Loucy (cell line): Measurements from ENCODE around the gene TTC12.

Experiments
- H2AFZ ChIP-seq: fragments of 200-600 bp; sonication (generic); 2 replicates; pipeline ENCODE4 v1.6.0; 2016; ENCODE audit warnings: antibody characterized with exemption, mild to moderate bottlenecking, low read length, moderate library complexity
- H3F3A ChIP-seq: fragments of 200-600 bp; 2 replicates; pipeline ENCODE4 v1.6.0; 2016; ENCODE audit warnings: antibody characterized with exemption, low read depth, mild to moderate bottlenecking
- H3K27me3 ChIP-seq: fragments of 200-600 bp; sonication (generic); 2 replicates; pipeline ENCODE4 v1.6.1; 2014; ENCODE audit warnings: low read length, mild to moderate bottlenecking; ENCODE audit not compliant: insufficient read depth, poor library complexity, severe bottlenecking
- H3K36me3 ChIP-seq: fragments of 200-600 bp; sonication (generic); 2 replicates; pipeline ENCODE4 v1.6.1; 2016; ENCODE audit warnings: low read length; ENCODE audit not compliant: insufficient read depth
- H3K4me1 ChIP-seq: fragments of 200-600 bp; sonication (generic); 2 replicates; pipeline ENCODE4 v1.5.1; 2014; ENCODE audit warnings: low read length, mild to moderate bottlenecking; ENCODE audit not compliant: insufficient read depth, poor library complexity, severe bottlenecking
- H3K4me2 ChIP-seq: fragments of 200-600 bp; sonication (generic); 2 replicates; pipeline ENCODE4 v1.6.0; 2014; ENCODE audit warnings: antibody characterized with exemption, low read length, low read depth, mild to moderate bottlenecking; ENCODE audit not compliant: poor library complexity, severe bottlenecking
- H3K4me3 ChIP-seq: fragments of 200-600 bp; sonication (generic); 2 replicates; pipeline ENCODE4 v1.5.1; 2014; ENCODE audit warnings: low read length, mild to moderate bottlenecking, mixed read lengths; ENCODE audit not compliant: poor library complexity, severe bottlenecking
- H3K79me2 ChIP-seq: fragments of 200-600 bp; sonication (generic); 2 replicates; pipeline ENCODE4 v1.6.1; 2014; ENCODE audit warnings: low read length; ENCODE audit not compliant: insufficient read depth
- H3K9ac ChIP-seq: fragments of 200-600 bp; sonication (generic); 2 replicates; pipeline ENCODE4 v1.6.0; 2014; ENCODE audit warnings: mild to moderate bottlenecking, low read depth, low read length, moderate library complexity; ENCODE audit not compliant: poor library complexity, severe bottlenecking
- H3K9me2 ChIP-seq: fragments of 200-600 bp; sonication (generic); replicated peaks from 2 replicates; pipeline ENCODE4 v1.6.1; 2016; ENCODE audit warnings: low read depth, low read length, mixed read lengths
- H3K9me3 ChIP-seq: fragments of 200-600 bp; sonication (generic); 2 replicates; pipeline ENCODE4 v1.6.1; 2014; ENCODE audit warnings: mild to moderate bottlenecking, antibody characterized with exemption, low read length, low read depth; ENCODE audit not compliant: insufficient read depth
- H4K20me1 ChIP-seq: fragments of 200-600 bp; sonication (generic); 2 replicates; pipeline ENCODE4 v1.6.0; 2014; ENCODE audit warnings: antibody characterized with exemption, low read length, mild to moderate bottlenecking; ENCODE audit not compliant: insufficient read depth, poor library complexity, severe bottlenecking
- EZH2phosphoT487 ChIP-seq: fragments of 200-600 bp; IDR thresholded peaks from 2 replicates; pipeline ENCODE4 v1.6.1; 2018; ENCODE audit warnings: antibody characterized with exemption, mild to moderate bottlenecking, moderate library complexity, borderline replicate concordance
- TF ChIP-seq, protein P1 (sequence below): fragments of 200-600 bp; sonication (generic); conservative IDR thresholded peaks from 2 replicates; pipeline ENCODE4 v1.5.1; 2014; ENCODE audit warnings: mild to moderate bottlenecking, antibody characterized with exemption, low read length

The TTC12 gene

DNA sequence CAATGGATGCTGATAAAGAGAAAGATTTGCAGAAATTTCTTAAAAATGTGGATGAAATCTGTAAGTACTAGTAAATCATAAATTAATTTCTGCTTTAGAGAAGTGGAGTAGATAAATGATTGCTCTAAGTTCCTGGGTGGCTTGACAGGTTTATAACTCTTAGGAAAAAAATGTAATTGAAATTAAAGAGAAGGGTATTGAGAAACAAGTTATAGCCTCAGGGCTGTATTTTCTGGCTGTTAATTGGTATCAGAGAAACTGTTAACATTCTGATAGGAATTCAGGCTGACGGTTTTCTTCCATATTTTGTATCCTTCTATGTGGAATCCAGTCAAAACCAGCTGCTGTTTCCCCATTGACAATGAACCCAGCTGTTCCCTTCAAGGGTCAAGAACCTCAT, 1.9 kb downstream of the TTC12 start:
- no peak overlapping the region for H3K4me3 ChIP-seq
- H3K9ac ChIP-seq, result no peak overlapping the region
- no peaks in the 10 kb centered on the region for H3F3A ChIP-seq
- no peaks in the 10 kb centered on the region for H3K9me3 ChIP-seq
- no peak for TF ChIP-seq EZH2phosphoT487
- TF ChIP-seq, protein P1, sequence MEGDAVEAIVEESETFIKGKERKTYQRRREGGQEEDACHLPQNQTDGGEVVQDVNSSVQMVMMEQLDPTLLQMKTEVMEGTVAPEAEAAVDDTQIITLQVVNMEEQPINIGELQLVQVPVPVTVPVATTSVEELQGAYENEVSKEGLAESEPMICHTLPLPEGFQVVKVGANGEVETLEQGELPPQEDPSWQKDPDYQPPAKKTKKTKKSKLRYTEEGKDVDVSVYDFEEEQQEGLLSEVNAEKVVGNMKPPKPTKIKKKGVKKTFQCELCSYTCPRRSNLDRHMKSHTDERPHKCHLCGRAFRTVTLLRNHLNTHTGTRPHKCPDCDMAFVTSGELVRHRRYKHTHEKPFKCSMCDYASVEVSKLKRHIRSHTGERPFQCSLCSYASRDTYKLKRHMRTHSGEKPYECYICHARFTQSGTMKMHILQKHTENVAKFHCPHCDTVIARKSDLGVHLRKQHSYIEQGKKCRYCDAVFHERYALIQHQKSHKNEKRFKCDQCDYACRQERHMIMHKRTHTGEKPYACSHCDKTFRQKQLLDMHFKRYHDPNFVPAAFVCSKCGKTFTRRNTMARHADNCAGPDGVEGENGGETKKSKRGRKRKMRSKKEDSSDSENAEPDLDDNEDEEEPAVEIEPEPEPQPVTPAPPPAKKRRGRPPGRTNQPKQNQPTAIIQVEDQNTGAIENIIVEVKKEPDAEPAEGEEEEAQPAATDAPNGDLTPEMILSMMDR, result no peak
- no peaks in the 10 kb centered on the region for H3K79me2 ChIP-seq
- no peaks in the 10 kb centered on the region for H3K4me1 ChIP-seq
- no peak overlapping the region for H2AFZ ChIP-seq
- no peaks in the 10 kb centered on the region for H3K27me3 ChIP-seq
- H3K4me2 ChIP-seq, result no peak overlapping the region
- H3K36me3 ChIP-seq, result no peaks in the 10 kb centered on the region
- H4K20me1 ChIP-seq, result no peaks in the 10 kb centered on the region
- H3K9me2 ChIP-seq, result no peaks in the 10 kb centered on the region

DNA sequence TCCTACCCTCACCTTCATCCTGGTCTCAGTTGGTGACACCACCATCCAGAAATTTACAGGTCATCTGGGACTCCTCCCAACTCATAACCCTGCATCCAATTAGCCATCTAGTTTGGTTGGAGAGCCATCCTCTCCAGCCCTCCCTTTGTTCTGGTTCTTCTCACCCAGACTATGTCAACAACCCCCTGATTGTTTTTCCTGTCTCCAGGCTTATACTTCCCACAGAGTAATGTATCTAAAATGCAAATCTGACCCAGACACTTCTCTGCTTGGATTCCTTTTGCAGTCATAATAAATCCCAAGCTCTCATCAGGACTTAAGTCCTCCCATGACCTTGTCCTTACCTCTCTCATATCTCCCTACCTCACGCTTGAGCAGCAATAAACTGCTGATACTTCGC, 3.0 kb downstream of the TTC12 start:
- TF ChIP-seq, protein P1, result no peak
- no peak for TF ChIP-seq EZH2phosphoT487
- Histone ChIP-seq H3K27me3 (no peaks in the 10 kb centered on the region), H3K79me2 (no peaks in the 10 kb centered on the region), H4K20me1 (no peaks in the 10 kb centered on the region), H3K9me2 (no peaks in the 10 kb centered on the region), H3K4me3 (no peak overlapping the region), H2AFZ (no peak overlapping the region), H3K36me3 (no peaks in the 10 kb centered on the region), H3F3A (no peaks in the 10 kb centered on the region), H3K4me2 (no peak overlapping the region), H3K9ac (no peak overlapping the region), H3K9me3 (no peaks in the 10 kb centered on the region), H3K4me1 (no peaks in the 10 kb centered on the region)

DNA sequence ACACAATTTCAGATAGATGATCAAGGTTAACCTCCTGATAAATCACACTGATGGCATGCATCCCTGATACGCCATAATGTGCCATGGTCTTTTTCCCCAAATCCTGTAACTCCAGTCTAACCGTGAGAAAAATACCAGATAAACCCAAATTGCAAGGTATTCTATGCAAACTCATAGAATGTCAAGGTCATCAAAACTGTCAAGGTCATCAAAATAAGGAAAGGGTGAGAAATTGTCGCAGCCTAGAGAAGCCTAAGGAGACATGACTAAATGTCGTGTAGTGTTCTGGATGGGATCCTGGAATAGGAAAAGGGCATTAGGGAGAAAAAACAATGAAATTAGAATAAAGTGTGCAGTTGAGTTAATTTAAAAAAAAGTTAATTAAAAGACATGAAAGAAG, 4.7 kb downstream of the TTC12 start:
- H2AFZ ChIP-seq, result no peak overlapping the region
- no peak overlapping the region for H3K4me2 ChIP-seq
- H3F3A ChIP-seq, result no peaks in the 10 kb centered on the region
- no peaks in the 10 kb centered on the region for H3K4me1 ChIP-seq
- no peaks in the 10 kb centered on the region for H3K36me3 ChIP-seq
- no peaks in the 10 kb centered on the region for H3K27me3 ChIP-seq
- no peak overlapping the region for H3K9ac ChIP-seq
- H3K9me2 ChIP-seq, result no peaks in the 10 kb centered on the region
- TF ChIP-seq, protein P1, result no peak
- TF ChIP-seq EZH2phosphoT487, result no peak
- H3K79me2 ChIP-seq, result no peaks in the 10 kb centered on the region
- no peaks in the 10 kb centered on the region for H3K9me3 ChIP-seq
- no peaks in the 10 kb centered on the region for H4K20me1 ChIP-seq
- H3K4me3 ChIP-seq, result no peak overlapping the region
